Muscle of leg (tissue), 11 donors: ENCODE results near the gene ZSWIM6. TPM values are rescaled to one million over a fixed set of nuclear protein-coding genes. Genes with fewer than 3 reads are reported as not detected.

Experiments used
- DNase-seq: peaks from one replicate; pipeline ENCODE4 v3.0.0; 2013
- H3K27ac ChIP-seq: one replicate; pipeline ENCODE4 v1.5.1; 2013; ENCODE audit warnings: mild to moderate bottlenecking, low read length, control low read depth
- H3K27me3 ChIP-seq: one replicate; pipeline ENCODE4 v1.6.1; 2013; ENCODE audit warnings: low read length; ENCODE audit not compliant: control insufficient read depth, insufficient read depth
- H3K36me3 ChIP-seq: one replicate; pipeline ENCODE4 v1.6.1; 2013; ENCODE audit warnings: low read length; ENCODE audit not compliant: control insufficient read depth, insufficient read depth
- H3K4me1 ChIP-seq: one replicate; pipeline ENCODE4 v1.6.1; 2013; ENCODE audit warnings: low read length; ENCODE audit not compliant: control insufficient read depth, insufficient read depth
- H3K4me3 ChIP-seq: one replicate; pipeline ENCODE4 v1.5.1; 2013; ENCODE audit warnings: low read length, control low read depth
- H3K9me3 ChIP-seq: replicated peaks from 2 replicates; pipeline ENCODE4 v1.6.1; 2013; ENCODE audit warnings: low read depth, low read length; ENCODE audit not compliant: control insufficient read depth
- WGBS: methylation state at CpG from one replicate; pipeline ENCODE4 v1.1.5; 2013; ENCODE audit warnings: missing lambda C conversion rate; ENCODE audit not compliant: insufficient coverage; 5-methylcytosine and 5-hydroxymethylcytosine counted together
- polyA plus RNA-seq, 8 donors: library from polyadenylated mRNA; unstranded; fragments of 120-200 nt; gene quantifications; one replicate each; pipeline versions ENCODE4 v1.2.1 to v1.2.3, GENCODE V29; 2013; ENCODE audit warnings: inconsistent platforms in 1 of 8, low replicate concordance in 1 of 8; ENCODE audit not compliant: insufficient read length in 8 of 8, insufficient read depth in 1 of 8
- total RNA-seq: library from RNA; stranded (reverse); fragments of 120-200 nt; gene quantifications from one replicate; pipeline ENCODE4 v1.2.4, GENCODE V29; 2013

The ZSWIM6 gene
- total and polyA plus RNA-seq, 9 donors, result 4.3 to 10.2 (median 7.5) TPM

- Histone ChIP-seq H3K36me3 (peaks cover 4% of the 10 kb centered on the region), H3K27me3 (no peaks in the 10 kb centered on the region), H3K4me1 (peaks cover 5% of the 10 kb centered on the region), H3K4me3 (no peak overlapping the region), H3K27ac (no peak overlapping the region), H3K9me3 (no peaks in the 10 kb centered on the region)
- WGBS, result no CpG with 5 or more reads among the region's 3 CpGs
- DNase-seq, result no peak
These were observed 57.6 kb downstream of the ZSWIM6 start for GRCh38 chr5:61389609-61390008.

GRCh38 chr5:61394078-61394704, 62.1 kb downstream of the ZSWIM6 start:
- H3K27ac ChIP-seq, result no peak overlapping the region
- no peak for DNase-seq
- 80% methylated on average over 1 of the region's 1 CpG for WGBS
- H3K27me3 ChIP-seq, result no peaks in the 10 kb centered on the region
- peaks cover 3% of the 10 kb centered on the region for H3K4me1 ChIP-seq
- peaks cover 4% of the 10 kb centered on the region for H3K36me3 ChIP-seq
- H3K9me3 ChIP-seq, result no peaks in the 10 kb centered on the region
- H3K4me3 ChIP-seq, result no peak overlapping the region

- no peak for DNase-seq
- WGBS, result 31% methylated on average over 2 of the region's 2 CpGs
These were observed 62.7 kb downstream of the ZSWIM6 start for GRCh38 chr5:61394793-61395192.

DNA sequence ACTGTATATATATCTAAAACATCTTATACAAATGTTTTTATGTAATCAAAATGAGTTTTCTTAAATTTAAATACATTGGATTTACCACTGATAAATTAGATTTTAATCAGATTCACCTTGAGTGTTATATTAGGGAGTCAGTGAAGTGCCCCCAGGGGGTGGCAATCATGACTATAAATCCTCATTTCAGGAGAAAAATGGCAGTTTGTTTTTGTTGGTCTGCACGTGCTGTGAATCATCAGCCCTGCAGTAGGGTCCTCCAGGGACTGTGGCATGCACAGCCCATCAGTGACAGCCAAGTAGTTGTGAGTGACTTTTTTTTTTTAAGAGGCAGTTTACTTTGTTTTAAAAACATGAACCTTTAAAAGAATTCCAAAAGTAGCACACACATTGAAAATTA, 65.2 kb downstream of the ZSWIM6 start:
- H3K36me3 ChIP-seq, result no peaks in the 10 kb centered on the region
- no peak overlapping the region for H3K4me3 ChIP-seq
- no peaks in the 10 kb centered on the region for H3K9me3 ChIP-seq
- no peaks in the 10 kb centered on the region for H3K27me3 ChIP-seq
- H3K27ac ChIP-seq, result no peak overlapping the region
- no CpG with 5 or more reads among the region's 1 CpG for WGBS
- H3K4me1 ChIP-seq, result peaks cover 3% of the 10 kb centered on the region
- DNase-seq, result peak; percentile 40

More at GRCh38 chr5:61394793-61395192, 62.7 kb downstream of the ZSWIM6 start:
- Histone ChIP-seq H3K4me3 (no peak overlapping the region), H3K27me3 (no peaks in the 10 kb centered on the region), H3K27ac (no peak overlapping the region), H3K4me1 (peaks cover 3% of the 10 kb centered on the region), H3K36me3 (peaks cover 4% of the 10 kb centered on the region), H3K9me3 (no peaks in the 10 kb centered on the region)

DNA sequence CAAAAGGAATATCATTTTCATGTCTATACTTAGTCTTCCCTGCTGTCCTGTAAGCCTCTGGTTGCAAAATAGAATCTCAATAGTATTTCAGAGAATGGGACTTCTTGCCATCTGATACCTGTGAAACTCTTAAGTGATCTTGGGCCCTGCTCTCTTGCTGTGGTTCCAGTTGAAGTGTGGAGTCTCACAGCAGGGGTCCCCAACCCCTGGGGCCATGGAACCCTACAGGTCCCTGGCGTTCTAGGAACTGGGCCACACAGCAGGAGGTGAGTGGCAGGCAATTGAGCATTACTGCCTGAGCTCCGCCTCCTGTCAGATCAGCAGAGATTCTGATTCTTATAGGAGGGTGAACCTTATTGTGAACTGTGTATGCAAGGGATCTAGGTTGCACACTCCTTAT, 65.9 kb downstream of the ZSWIM6 start:
- DNase-seq, result no peak
- Histone ChIP-seq H3K27ac (no peak overlapping the region), H3K36me3 (no peaks in the 10 kb centered on the region), H3K9me3 (no peaks in the 10 kb centered on the region), H3K4me3 (no peak overlapping the region), H3K4me1 (peaks cover 3% of the 10 kb centered on the region), H3K27me3 (no peaks in the 10 kb centered on the region)
- WGBS, result 89% methylated on average over 2 of the region's 2 CpGs

DNA sequence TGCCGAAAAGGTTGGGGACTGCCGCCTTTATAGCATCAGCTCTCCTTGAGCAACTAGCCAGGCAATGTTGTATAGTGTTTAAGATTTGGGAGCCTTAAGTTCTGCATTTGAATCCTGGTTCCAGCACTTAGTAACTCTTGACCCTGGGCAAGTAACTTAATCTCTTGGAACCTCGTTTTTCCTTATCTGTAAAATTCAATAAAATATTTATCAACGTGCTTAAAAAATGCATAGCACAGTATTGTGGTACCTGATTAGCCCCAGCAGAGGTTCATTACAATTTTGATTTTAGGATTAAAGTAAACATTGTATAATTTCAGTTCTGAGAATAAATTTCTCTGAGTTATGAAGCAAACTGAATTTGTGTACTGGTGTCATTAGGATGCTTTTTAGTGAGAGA, 66.4 kb downstream of the ZSWIM6 start:
- DNase-seq, result no peak
- Histone ChIP-seq H3K9me3 (no peaks in the 10 kb centered on the region), H3K4me3 (no peak overlapping the region), H3K27ac (no peak overlapping the region), H3K4me1 (peaks cover 3% of the 10 kb centered on the region), H3K36me3 (no peaks in the 10 kb centered on the region), H3K27me3 (no peaks in the 10 kb centered on the region)
- no CpG with 5 or more reads among the region's 4 CpGs for whole genome bisulfite sequencing

DNA sequence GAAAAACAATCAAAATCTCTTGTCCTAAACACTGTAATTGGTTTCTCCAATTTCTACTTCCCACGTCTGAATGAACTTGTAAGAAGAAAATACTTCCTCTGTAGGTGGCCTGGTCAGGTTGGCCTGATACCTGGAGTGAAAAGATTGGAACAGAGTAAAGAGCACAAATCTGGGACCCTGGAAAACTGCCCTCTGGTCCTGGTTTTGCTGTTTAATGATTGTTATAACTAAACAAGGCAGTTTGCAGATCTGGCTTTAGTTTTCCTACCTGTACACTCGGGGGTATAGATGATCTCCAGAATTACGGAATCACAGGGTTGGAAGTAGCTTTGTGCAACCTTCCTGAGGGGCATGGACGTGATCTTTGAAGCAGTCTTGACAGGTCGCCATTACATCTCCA, 67.6 kb downstream of the ZSWIM6 start:
- no peaks in the 10 kb centered on the region for H3K9me3 ChIP-seq
- WGBS, result 93% methylated on average over 4 of the region's 5 CpGs
- DNase-seq, result no peak
- H3K27ac ChIP-seq, result no peak overlapping the region
- H3K4me3 ChIP-seq, result no peak overlapping the region
- H3K27me3 ChIP-seq, result no peaks in the 10 kb centered on the region
- peaks cover 3% of the 10 kb centered on the region for H3K4me1 ChIP-seq
- no peaks in the 10 kb centered on the region for H3K36me3 ChIP-seq

GRCh38 chr5:61401726-61402125, 69.7 kb downstream of the ZSWIM6 start:
- no peak overlapping the region for H3K4me3 ChIP-seq
- no peaks in the 10 kb centered on the region for H3K27me3 ChIP-seq
- peak; percentile 52 for DNase-seq
- H3K27ac ChIP-seq, result no peak overlapping the region
- no peaks in the 10 kb centered on the region for H3K36me3 ChIP-seq
- H3K9me3 ChIP-seq, result no peaks in the 10 kb centered on the region
- peaks cover 3% of the 10 kb centered on the region for H3K4me1 ChIP-seq

- H3K4me3 ChIP-seq, result no peak overlapping the region
- no peaks in the 10 kb centered on the region for H3K9me3 ChIP-seq
- H3K27me3 ChIP-seq, result no peaks in the 10 kb centered on the region
- DNase-seq, result no peak
- H3K27ac ChIP-seq, result no peak overlapping the region
- peaks cover under 1% of the 10 kb centered on the region for H3K4me1 ChIP-seq
- H3K36me3 ChIP-seq, result no peaks in the 10 kb centered on the region
These were observed 70.3 kb downstream of the ZSWIM6 start for GRCh38 chr5:61402244-61402823.

DNA sequence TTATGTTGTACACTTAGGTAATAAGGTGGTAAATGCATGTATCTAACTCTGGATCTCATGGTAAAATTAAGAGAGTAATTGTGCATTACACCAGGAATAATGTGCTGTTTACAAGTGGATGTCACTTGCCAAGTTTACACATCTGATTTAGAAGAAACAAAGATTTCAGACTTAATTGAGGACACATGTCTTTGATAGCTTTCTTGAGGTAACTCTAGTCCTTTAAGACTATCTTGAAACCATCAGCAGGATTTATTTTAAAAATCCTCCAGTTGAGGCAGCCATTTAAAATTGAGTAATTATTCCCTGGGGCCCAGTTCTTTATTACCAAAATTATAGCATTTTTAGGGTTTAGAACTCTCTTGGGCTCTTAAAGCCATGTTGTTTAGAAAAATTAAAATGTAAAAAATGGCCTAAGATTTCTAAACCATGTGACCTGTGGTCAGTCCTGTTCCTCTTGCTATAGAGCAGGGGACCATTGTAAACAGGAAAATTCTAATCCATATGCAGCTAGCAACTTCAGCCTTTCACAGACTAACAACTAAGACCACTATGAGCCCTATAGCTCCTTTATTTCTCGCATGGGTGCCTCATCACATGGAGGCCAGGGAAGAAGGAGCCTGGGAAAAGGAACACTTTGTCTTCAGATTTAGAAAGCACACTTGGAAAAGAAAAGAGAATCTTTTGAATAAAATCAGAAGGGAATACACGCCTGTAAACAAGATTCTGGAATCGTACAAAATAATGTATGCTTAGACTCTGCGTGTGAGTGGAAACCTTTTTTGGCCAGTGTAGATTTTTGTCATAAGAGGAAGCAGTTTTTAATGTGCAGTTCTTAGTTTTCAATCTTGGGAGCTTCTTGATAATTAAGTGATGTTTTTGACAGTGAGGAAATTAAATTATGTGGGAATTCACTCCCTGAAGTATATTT, 71.2 kb downstream of the ZSWIM6 start:
- peak; percentile 81 for DNase-seq
- peak overlapping the region; percentile 65 for H3K27ac ChIP-seq
- no peaks in the 10 kb centered on the region for H3K9me3 ChIP-seq
- no peaks in the 10 kb centered on the region for H3K27me3 ChIP-seq
- no peak overlapping the region for H3K4me3 ChIP-seq
- 48% methylated on average over 3 of the region's 4 CpGs for WGBS
- no peaks in the 10 kb centered on the region for H3K36me3 ChIP-seq
- no peaks in the 10 kb centered on the region for H3K4me1 ChIP-seq
